Kidney capillary endothelial cell (primary cell): ENCODE data around the gene MSH6.
A peak's percentile ranks its signal among the peaks of the same experiment; 100 is the strongest.

Experiments used
- DNase-seq: peaks from one replicate; pipeline ENCODE4 v3.0.0-alpha.2; 2018; ENCODE audit warnings: low spot score

The MSH6 gene

DNA sequence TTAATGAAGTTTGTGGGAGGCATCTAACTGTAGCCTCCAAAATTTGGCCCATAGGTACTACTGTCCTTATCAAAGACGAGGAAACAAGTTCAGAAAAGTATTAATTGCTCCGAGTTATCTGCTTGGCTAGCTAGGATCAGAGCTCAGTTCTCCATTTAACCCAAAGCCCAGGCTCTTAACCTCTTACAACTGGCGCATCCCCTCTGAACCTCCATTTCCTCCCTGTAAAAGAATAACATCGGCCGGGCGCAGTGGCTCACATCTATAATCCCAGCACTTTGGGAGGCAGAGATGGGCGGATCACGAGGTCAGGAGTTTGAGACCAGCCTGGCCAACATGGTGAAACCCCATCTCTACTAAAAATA lies 3.5 kb upstream of the MSH6 start:
- DNase-seq: no peak

- DNase-seq: no peak
Measured at GRCh38 chr2:47782381-47782670, 619 bp upstream of the MSH6 start.

- DNase-seq: peak; percentile 22
Measured at GRCh38 chr2:47783486-47784351, 774 bp downstream of the MSH6 start.

DNA sequence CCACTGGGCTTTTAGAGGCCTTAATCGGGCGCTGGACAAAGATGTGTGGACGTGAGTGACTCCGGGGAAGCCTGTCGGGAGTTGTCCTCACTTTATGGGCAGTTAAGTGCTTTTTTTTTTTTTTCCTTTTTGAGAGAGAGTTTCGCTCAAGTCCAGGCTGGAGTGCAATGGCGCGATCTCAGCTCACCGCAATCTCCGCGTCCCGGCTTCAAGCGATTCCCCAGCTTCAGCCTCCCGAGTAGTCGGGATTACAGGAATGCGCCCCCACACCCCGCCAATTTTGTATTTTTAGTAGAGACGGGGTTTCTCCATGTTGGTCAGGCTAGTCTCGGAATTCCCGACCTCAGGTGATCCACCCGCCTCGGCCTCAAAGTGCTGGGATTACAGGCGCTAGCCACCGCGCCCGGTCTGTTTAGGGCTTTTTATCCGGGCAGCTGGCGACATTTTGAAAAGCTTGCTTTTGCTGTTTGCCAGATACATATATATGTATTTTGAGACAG lies 1.5 kb downstream of the MSH6 start:
- no peak for DNase-seq

- DNase-seq: no peak
Measured at GRCh38 chr2:47785986-47786385, 3.0 kb downstream of the MSH6 start.

DNA sequence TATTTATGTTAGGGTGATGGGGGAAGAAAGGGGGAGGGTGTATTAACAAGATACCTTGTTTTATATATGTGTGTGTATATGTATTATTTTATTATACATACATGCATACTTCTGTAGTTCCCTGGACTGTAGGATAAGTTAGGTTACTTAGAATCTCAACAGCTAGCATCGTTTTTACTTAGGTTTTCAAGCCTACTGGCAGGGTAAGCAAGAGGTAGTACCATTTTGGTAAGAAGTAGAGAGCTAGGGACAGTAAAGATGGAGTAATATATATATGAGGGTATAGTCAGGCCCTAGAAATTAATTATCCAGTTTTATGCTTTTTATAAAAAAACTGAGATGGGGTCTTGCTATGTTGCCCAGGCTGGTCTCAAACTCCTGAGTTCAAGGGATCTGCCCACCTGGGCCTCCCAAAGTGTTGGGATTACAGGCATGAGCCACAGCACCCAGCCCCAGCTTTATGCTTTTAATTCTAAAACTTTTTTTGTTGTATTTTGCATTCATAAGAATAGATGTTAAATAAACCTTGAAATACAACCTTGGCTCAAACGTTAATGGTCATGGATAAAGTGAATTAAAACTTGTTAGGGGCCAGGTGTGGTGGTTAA lies 13.2 kb downstream of the MSH6 start:
- DNase-seq: no peak

DNA sequence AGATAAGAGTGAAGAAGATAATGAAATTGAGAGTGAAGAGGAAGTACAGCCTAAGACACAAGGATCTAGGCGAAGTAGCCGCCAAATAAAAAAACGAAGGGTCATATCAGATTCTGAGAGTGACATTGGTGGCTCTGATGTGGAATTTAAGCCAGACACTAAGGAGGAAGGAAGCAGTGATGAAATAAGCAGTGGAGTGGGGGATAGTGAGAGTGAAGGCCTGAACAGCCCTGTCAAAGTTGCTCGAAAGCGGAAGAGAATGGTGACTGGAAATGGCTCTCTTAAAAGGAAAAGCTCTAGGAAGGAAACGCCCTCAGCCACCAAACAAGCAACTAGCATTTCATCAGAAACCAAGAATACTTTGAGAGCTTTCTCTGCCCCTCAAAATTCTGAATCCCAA lies 15.7 kb downstream of the MSH6 start:
- no peak for DNase-seq

DNA sequence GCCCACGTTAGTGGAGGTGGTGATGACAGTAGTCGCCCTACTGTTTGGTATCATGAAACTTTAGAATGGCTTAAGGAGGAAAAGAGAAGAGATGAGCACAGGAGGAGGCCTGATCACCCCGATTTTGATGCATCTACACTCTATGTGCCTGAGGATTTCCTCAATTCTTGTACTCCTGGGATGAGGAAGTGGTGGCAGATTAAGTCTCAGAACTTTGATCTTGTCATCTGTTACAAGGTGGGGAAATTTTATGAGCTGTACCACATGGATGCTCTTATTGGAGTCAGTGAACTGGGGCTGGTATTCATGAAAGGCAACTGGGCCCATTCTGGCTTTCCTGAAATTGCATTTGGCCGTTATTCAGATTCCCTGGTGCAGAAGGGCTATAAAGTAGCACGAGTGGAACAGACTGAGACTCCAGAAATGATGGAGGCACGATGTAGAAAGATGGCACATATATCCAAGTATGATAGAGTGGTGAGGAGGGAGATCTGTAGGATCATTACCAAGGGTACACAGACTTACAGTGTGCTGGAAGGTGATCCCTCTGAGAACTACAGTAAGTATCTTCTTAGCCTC lies 16.2 kb downstream of the MSH6 start:
- no peak for DNase-seq

DNA sequence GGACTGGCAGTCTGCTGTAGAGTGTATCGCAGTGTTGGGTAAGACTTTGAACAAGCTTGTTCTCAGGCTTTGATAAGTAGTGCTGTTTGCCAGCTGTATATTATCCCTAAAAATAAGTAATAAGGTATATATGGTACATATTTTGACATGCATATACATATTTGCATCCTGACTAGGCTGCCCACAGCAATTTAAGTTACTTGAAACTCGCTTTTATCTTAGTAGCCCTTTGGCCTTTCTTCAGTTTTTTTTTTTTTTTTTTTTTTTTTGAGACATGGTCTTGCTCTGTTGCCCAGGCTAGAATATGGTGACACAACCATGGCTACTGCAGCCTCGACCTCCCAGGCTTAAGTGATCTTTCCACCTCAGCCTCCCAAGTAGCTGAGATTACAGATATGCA lies 18.2 kb downstream of the MSH6 start:
- no peak for DNase-seq

DNA sequence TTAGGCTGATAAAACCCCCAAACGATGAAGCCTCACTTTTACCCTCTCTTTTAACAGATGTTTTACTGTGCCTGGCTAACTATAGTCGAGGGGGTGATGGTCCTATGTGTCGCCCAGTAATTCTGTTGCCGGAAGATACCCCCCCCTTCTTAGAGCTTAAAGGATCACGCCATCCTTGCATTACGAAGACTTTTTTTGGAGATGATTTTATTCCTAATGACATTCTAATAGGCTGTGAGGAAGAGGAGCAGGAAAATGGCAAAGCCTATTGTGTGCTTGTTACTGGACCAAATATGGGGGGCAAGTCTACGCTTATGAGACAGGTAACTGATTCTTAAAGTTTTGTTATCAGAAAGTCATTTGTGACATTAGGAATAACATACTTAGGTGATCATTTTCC lies 20.4 kb downstream of the MSH6 start:
- no peak for DNase-seq

DNA sequence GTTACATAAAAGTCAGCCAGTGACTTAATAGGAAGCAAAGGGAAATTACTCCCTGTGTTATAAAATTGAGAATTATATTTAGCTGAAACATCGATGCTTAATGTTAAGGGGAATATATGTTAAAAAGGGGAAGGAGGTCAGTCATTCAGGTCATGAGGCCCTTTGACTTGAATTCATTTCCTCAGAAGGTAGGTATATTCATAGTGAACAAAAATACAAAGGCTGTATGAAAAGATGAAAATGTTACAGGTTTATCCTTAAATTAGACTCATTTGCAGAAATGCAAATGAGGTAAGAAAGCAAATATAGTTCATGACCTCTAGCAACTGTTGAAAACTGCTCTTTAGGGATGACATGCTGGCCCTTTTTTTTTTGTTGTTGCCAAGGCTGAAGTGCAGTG lies 20.8 kb downstream of the MSH6 start:
- DNase-seq: no peak

DNA sequence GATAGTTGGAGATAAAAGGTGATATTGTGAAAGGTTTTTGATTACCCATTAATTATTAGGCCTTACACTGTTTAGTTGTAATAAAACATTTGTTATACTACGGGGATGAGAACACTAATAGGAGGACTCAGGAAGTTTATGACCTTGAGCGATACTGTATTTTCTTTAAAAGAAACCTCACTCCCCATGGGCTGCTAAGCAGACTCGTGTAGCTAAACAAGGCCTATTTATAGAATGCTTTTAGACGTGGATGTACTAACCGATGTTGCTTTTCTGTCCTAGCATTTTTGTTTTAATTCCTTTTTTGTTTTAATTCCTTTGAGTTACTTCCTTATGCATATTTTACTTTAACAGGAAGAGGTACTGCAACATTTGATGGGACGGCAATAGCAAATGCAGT lies 22.9 kb downstream of the MSH6 start:
- no peak for DNase-seq

DNA sequence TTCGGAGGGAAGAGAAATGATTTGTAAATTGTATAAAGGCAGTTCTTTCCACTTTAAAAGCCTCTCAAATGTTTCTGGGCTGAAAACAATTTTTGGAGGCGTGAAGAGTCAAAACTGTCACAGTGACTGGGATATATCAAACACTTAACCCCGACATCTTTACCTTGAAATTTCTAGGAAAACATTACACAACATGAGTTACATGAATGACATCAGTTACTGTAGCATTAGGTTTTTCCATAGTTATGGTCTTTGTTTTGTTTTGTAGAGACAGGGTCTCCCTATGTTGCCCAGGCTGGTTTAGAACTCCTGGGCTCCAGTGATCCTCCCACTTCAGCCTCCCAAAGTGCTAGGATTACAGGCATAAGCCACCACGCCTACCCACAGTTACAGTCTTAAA lies 25.7 kb downstream of the MSH6 start:
- no peak for DNase-seq

- no peak for DNase-seq
Measured at GRCh38 chr2:47809903-47810302, 27.0 kb downstream of the MSH6 start.

DNA sequence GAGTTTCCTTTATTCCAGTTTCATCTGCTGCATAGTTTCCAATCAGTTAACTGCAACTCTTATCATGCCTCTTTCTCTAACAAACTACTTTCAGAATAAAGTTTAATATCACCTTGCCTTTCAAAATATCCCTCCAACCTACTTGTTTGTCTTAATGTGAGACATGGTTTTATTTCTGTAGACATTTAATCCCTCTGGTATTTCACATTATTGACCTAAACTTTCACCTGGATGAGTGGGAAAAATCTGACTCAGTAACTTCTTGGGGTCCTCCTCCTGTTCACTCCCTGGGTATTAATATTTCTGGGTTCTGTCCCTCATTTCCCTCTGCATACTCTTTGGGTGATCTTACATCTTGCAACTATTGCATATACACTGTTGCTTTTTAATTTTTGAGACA lies 27.9 kb downstream of the MSH6 start:
- no peak for DNase-seq

- DNase-seq: no peak
Measured at GRCh38 chr2:47811668-47812067, 28.7 kb downstream of the MSH6 start.

- no peak for DNase-seq
Measured at GRCh38 chr2:47815764-47816163, 32.8 kb downstream of the MSH6 start.

DNA sequence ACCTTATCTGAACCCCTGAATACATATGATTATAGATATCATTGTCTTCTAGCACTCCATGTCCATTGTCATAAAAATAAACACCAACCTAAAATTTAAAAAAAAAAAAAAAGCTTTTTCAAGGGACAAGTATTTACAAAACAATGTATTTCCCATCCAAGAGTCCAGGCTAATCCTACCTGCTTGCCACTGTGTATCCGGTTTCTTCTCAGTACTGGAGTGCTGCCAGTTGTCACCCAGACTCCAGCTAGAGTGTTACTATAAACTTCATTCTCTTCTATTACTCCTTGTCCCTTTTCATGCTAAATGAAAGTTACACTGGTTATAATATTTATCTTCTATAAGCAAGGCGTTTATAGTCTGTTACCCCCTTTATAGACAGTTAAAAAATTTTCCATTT lies 35.8 kb downstream of the MSH6 start:
- no peak for DNase-seq

- DNase-seq: no peak
Measured at GRCh38 chr2:47819834-47820233, 36.9 kb downstream of the MSH6 start.

GRCh38 chr2:47822518-47822917 lies 39.6 kb downstream of the MSH6 start:
- DNase-seq: no peak

DNA sequence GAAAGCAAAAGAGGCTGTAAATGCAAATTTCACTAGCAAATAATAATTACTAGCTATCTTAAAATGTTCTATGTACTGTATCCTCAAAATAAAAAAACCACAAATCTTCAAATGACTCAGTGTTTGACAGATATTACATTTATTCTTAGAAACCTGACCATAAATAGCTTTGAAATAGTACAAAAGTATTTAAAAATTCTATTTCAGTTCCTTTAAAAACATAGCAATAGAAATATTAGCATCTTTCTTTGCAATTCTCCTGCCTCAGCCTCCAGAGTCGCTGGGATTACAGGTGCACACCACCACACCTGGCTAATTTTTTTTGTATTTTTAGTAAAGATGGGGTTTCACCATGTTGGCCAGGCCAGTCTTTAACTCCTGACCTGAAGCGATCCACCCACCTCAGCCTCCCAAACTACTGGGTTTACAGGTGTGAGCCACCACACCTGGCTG lies 50.6 kb downstream of the MSH6 start:
- DNase-seq: no peak

- DNase-seq: no peak
Measured at GRCh38 chr2:47838249-47838648, 55.3 kb downstream of the MSH6 start.

DNA sequence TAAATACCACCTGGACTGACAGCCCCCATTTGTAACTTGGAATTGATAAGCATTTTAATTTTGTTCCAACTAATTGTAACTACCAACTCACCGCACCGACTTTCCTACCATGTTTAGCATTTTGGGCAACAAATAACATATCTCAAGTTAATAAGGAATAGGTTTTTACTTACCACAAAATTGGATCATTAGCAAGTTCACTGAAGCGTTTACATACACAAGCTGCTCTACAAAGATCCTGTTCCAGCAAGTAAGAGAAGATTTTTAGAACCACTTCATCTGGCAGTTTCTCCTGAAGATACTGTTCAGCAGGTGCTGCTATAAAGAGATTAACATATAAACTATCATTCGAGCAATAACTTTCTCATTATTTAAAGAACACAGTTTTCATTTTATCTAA lies 55.7 kb downstream of the MSH6 start:
- no peak for DNase-seq

- no peak for DNase-seq
Measured at GRCh38 chr2:47842846-47843245, 59.9 kb downstream of the MSH6 start.
